Gastrocnemius medialis (tissue), 4 donors: ENCODE data around the gene TMSB4X.

ENCODE experiments used
- CTCF ChIP-seq, 5 experiments: fragments of 450-650 bp in 3 of 5; fragments of 200-600 bp in 2 of 5; sonication (generic) in 2 of 5; IDR thresholded peaks in 4 of 5; conservative IDR thresholded peaks in 1 of 5; 1 replicate in 4 of 5; 2 replicates in 1 of 5; pipeline ENCODE4 v1.5.1; 2016 to 2019; ENCODE audit warnings: antibody characterized with exemption in 5 of 5, mild to moderate bottlenecking in 3 of 5, moderate library complexity in 3 of 5
- POLR2A ChIP-seq, 2 donors: fragments of 450-650 bp; IDR thresholded peaks; one replicate each; pipeline ENCODE4 v1.6.1; 2017; ENCODE audit warnings: antibody characterized with exemption in 2 of 2, mild to moderate bottlenecking in 2 of 2, moderate library complexity in 2 of 2

GRCh38 chrX:12948495-12948894 is 26.4 kb upstream of the TMSB4X start:
- TF ChIP-seq CTCF (IDR thresholded peaks at IDR 0.05 in 4 of 5, conservative IDR thresholded peaks at IDR 0.05 in 1 of 5) (no peak), POLR2A (IDR thresholded peaks at IDR 0.05) (no peak)
